HAP-1 (cell line): Measurements from ENCODE around the gene BRIP1.
"Not testable (repeated sequence)": the region's sequence is repeated elsewhere in the genome, so short reads cannot be mapped to it uniquely, and the experiment has no call there.

Experiments used
- DNase-seq, 2 experiments: peaks; one replicate each; pipeline ENCODE4 v3.0.0-alpha.2; 2016 to 2020; ENCODE audit warnings: low spot score in 2 of 2
- H3K27me3 ChIP-seq: fragments of 250-450 bp; sonication (Bioruptor Pico); 2 replicates; pipeline ENCODE4 v1.5.1; 2020; ENCODE audit warnings: low read depth, mild to moderate bottlenecking, moderate library complexity
- H3K36me3 ChIP-seq: fragments of 250-450 bp; sonication (Bioruptor Pico); replicated peaks from 2 replicates; pipeline ENCODE4 v1.5.1; 2020; ENCODE audit warnings: mild to moderate bottlenecking
- H3K4me1 ChIP-seq: fragments of 250-450 bp; sonication (Bioruptor Pico); 2 replicates; pipeline ENCODE4 v1.5.1; 2020; ENCODE audit warnings: mild to moderate bottlenecking
- H3K4me3 ChIP-seq: fragments of 250-450 bp; sonication (Bioruptor Pico); 2 replicates; pipeline ENCODE4 v1.5.1; 2020; ENCODE audit warnings: mild to moderate bottlenecking, moderate library complexity
- H3K9me3 ChIP-seq: fragments of 250-450 bp; sonication (Bioruptor Pico); 2 replicates; pipeline ENCODE4 v1.5.1; 2020; ENCODE audit warnings: mild to moderate bottlenecking, moderate library complexity
- in situ Hi-C: fragments of 300-500 bp; cut with MboI; formaldehyde crosslinking; loops from 3 replicates; pipeline ENCODE4 v1.14.3; 2020; ENCODE audit warnings: low sequenced_read_pairs, inconsistent platforms, mixed read lengths

BRIP1 gene

DNA sequence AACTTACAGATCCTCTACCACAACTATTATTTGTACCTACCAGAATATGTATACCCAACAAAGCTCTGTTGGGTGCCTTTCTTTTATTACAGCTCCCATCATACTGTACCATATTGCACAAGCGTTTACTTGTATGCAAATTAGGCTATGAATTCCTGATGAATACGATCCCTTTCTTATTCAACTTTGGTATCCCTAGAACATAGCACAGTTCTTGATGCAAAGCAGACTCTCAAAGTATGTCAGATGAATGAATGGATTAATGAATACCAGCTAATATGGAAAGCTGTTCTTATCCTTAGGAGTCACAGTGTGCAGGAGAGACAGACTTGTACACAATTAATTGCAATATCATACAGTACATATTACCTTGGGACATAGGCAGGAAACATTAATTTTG lies 192.6 kb downstream of the BRIP1 start:
- H3K4me3 ChIP-seq, result no peak overlapping the region
- peaks cover 10% of the 10 kb centered on the region; the same call in 1 of the 2 replicates for H3K4me1 ChIP-seq
- H3K9me3 ChIP-seq, result no peaks in the 10 kb centered on the region
- no peaks in the 10 kb centered on the region for H3K36me3 ChIP-seq
- H3K27me3 ChIP-seq, result no peaks in the 10 kb centered on the region
- in situ Hi-C loops, result no loop called here
- DNase-seq, result peak in 1 of 2 experiments; percentile 42

DNA sequence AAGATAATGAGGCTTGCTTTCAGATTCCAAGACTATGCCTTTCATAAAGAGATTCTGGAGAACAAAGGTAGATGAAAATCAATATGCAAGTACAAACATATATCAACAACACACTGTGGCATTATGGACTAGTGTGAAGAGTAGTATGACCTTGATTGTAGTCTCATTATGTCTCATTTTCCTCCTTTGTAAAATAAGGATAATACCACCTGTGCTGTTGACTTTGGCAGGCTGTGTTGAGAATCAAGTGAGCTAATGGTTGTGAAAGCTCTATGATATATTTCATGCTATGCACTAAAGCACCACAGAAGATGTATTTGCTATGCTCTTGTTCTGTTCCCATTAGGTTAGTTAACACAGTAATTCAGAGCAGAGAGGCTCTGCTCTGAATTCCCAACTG lies 193.8 kb downstream of the BRIP1 start:
- DNase-seq, result no peak
- in situ Hi-C loops, result no loop called here
- H3K9me3 ChIP-seq, result no peaks in the 10 kb centered on the region
- no peaks in the 10 kb centered on the region for H3K27me3 ChIP-seq
- H3K4me3 ChIP-seq, result no peak overlapping the region
- no peaks in the 10 kb centered on the region for H3K36me3 ChIP-seq
- peaks cover 10% of the 10 kb centered on the region; the same call in 1 of the 2 replicates for H3K4me1 ChIP-seq

- in situ Hi-C loops, result no loop called here
Observed at GRCh38 chr17:61668486-61668885, 194.8 kb downstream of the BRIP1 start.

GRCh38 chr17:61666406-61667088 lies 196.8 kb downstream of the BRIP1 start:
- H3K27me3 ChIP-seq, H3K9me3 ChIP-seq, in situ Hi-C loops, DNase-seq, H3K36me3 ChIP-seq, H3K4me3 ChIP-seq: not testable (repeated sequence)
- H3K4me1 ChIP-seq, result peaks cover 30% of the 10 kb centered on the region

More at GRCh38 chr17:61668486-61668885, 194.8 kb downstream of the BRIP1 start:
- no peak for DNase-seq
- H3K36me3 ChIP-seq, result no peaks in the 10 kb centered on the region
- no peak overlapping the region for H3K4me3 ChIP-seq
- H3K27me3 ChIP-seq, result no peaks in the 10 kb centered on the region
- H3K4me1 ChIP-seq, result peaks cover 16% of the 10 kb centered on the region
- H3K9me3 ChIP-seq, result no peaks in the 10 kb centered on the region

DNA sequence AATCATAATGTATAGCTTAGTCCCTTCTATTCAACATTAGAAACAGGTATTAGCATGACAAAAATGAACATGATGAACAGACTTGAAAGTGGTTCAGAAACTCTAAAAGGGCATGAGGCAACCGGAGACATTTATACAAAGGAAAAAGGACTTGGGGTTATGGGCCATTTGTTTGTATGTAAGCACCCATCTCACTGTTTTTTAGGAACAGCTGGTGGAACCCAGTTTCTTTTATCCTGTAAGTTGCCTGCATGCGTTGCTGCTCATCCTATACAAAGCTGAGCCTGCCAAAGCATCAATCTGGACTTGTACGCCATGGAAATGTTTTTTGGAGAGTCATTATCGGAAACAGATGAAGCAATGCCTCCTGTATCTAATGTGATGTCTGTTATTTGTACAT lies 200.0 kb downstream of the BRIP1 start:
- Histone ChIP-seq H3K27me3 (no peaks in the 10 kb centered on the region), H3K4me3 (no peak overlapping the region), H3K36me3 (no peaks in the 10 kb centered on the region), H3K4me1 (peaks cover 34% of the 10 kb centered on the region), H3K9me3 (no peaks in the 10 kb centered on the region)
- DNase-seq, result peak; percentile 37 to 90
- in situ Hi-C loops, result no loop called here

GRCh38 chr17:61662741-61663140 lies 200.6 kb downstream of the BRIP1 start:
- DNase-seq, result no peak
- in situ Hi-C loops, result no loop called here
- H3K27me3 ChIP-seq, result no peaks in the 10 kb centered on the region
- no peaks in the 10 kb centered on the region for H3K36me3 ChIP-seq
- no peak overlapping the region for H3K4me3 ChIP-seq
- H3K9me3 ChIP-seq, result no peaks in the 10 kb centered on the region
- peaks cover 34% of the 10 kb centered on the region for H3K4me1 ChIP-seq

- Histone ChIP-seq H3K4me3 (no peak overlapping the region), H3K27me3 (no peaks in the 10 kb centered on the region), H3K4me1 (peaks cover 34% of the 10 kb centered on the region), H3K36me3 (no peaks in the 10 kb centered on the region), H3K9me3 (no peaks in the 10 kb centered on the region)
- in situ Hi-C loops, result no loop called here
- DNase-seq, result peak; percentile 28 to 78
Observed at GRCh38 chr17:61662186-61662585, 201.1 kb downstream of the BRIP1 start.

DNA sequence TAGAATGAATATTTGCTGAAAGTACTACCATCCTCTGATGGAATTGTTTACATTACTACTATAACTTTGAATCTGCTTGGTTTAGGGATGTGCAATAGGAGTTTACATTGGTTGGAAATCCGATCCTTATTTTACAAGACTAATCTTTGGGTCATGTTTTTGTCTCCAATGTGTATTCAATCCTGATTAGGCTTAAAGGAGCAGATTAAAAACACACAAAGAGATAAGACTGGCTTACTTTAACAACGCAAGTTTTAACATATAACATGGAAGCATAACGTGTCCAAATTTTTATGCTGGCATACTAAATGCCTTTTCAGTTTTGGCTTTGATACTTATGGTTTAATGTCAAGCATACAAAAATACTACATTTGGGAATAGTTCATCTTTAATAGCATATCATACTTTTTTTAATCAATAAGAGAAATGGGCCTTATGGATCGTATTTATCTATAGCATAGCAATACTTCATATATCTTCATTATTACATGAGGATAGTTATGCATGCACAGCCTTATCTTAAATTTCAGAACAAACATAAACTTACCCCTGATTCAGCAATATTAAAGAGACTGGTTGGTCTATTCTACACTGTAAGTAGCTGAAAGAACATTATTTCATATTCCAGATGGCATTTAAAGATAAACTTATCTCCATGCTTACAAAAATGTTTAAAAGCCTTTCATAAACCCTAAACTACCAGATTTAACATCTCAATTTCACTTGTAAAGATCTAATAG lies 202.4 kb downstream of the BRIP1 start:
- Histone ChIP-seq H3K4me3 (no peak overlapping the region), H3K9me3 (no peaks in the 10 kb centered on the region), H3K4me1 (peaks cover 34% of the 10 kb centered on the region), H3K36me3 (no peaks in the 10 kb centered on the region), H3K27me3 (no peaks in the 10 kb centered on the region)
- DNase-seq, result peak in 1 of 2 experiments; percentile 56
- in situ Hi-C loops, result no loop called here

GRCh38 chr17:61659437-61659836 lies 203.9 kb downstream of the BRIP1 start:
- Histone ChIP-seq H3K4me1 (peaks cover 34% of the 10 kb centered on the region), H3K9me3 (no peaks in the 10 kb centered on the region), H3K36me3 (no peaks in the 10 kb centered on the region), H3K4me3 (no peak overlapping the region), H3K27me3 (no peaks in the 10 kb centered on the region)
- in situ Hi-C loops, result no loop called here
- no peak for DNase-seq

- no peak for DNase-seq
- in situ Hi-C loops, result no loop called here
- Histone ChIP-seq H3K9me3 (no peaks in the 10 kb centered on the region), H3K4me1 (peaks cover 25% of the 10 kb centered on the region), H3K4me3 (no peak overlapping the region), H3K27me3 (no peaks in the 10 kb centered on the region), H3K36me3 (no peaks in the 10 kb centered on the region)
Observed at GRCh38 chr17:61658183-61658582, 205.1 kb downstream of the BRIP1 start.

DNA sequence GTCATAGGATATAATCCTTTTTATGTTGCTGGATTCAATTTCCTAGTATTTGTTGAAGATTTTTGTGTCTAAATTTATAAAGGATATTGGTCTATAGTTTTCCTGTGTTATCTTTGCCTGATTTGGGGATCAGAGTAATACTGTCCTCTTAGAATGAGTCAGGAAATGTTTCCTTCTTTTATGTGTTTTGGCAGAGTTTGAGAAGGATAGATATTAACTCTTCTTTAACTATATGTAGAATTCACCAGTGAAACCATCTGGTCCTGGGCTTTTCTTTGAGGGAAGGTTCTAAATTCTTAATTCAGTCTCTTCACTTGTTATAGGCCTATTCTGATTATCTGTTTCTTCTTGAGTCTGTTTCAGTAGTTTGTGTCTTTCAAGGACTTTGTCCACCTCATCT lies 206.0 kb downstream of the BRIP1 start:
- Histone ChIP-seq H3K36me3 (no peaks in the 10 kb centered on the region), H3K9me3 (no peaks in the 10 kb centered on the region), H3K4me3 (no peak overlapping the region), H3K4me1 (peaks cover 16% of the 10 kb centered on the region), H3K27me3 (no peaks in the 10 kb centered on the region)
- in situ Hi-C loops, result no loop called here
- DNase-seq, result no peak

DNA sequence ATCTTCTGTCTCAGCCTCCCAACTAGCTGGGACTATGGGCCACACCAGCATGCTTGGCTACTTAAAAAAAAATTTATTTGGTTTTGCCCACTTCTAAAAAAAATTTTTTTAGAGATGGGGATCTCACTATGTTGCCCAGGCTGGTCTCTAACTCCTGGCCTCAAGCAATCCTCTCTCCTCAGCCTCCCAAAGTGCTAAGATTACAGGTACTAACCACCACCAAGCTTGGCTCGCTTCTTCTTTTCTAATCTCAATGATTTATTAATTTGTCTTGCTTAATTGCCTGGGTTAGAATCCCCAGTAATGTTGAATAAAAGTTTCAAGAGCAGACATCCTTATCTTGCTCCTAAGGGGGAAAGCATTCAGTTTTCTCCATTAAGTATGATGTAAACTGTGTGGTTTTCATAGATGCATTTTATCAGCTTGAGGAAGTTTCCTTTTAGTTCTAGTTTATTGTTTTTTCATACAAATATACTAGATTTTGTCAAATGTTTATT lies 206.6 kb downstream of the BRIP1 start:
- DNase-seq, result no peak
- H3K27me3 ChIP-seq, result no peaks in the 10 kb centered on the region
- in situ Hi-C loops, result no loop called here

GRCh38 chr17:61650749-61651148 lies 212.6 kb downstream of the BRIP1 start:
- no peaks in the 10 kb centered on the region for H3K9me3 ChIP-seq
- DNase-seq, result no peak
- H3K27me3 ChIP-seq, result no peaks in the 10 kb centered on the region
- no peaks in the 10 kb centered on the region for H3K36me3 ChIP-seq
- in situ Hi-C loops, result no loop called here
- H3K4me1 ChIP-seq, result no peaks in the 10 kb centered on the region
- no peak overlapping the region for H3K4me3 ChIP-seq

More for the DNA sequence above, 206.6 kb downstream of the BRIP1 start:
- Histone ChIP-seq H3K4me1 (peaks cover 11% of the 10 kb centered on the region), H3K4me3 (no peak overlapping the region), H3K9me3 (no peaks in the 10 kb centered on the region), H3K36me3 (no peaks in the 10 kb centered on the region)

- Histone ChIP-seq H3K27me3 (no peaks in the 10 kb centered on the region), H3K9me3 (no peaks in the 10 kb centered on the region), H3K4me3 (no peak overlapping the region), H3K36me3 (no peaks in the 10 kb centered on the region), H3K4me1 (no peaks in the 10 kb centered on the region)
- in situ Hi-C loops, result no loop called here
- no peak for DNase-seq
Observed at GRCh38 chr17:61648587-61648986, 214.7 kb downstream of the BRIP1 start.
